Endothelial cell (in vitro differentiated cells): ENCODE data around the gene IFNL2. TPM values are rescaled to one million over a fixed set of nuclear protein-coding genes. Genes with fewer than 3 reads are reported as not detected.

Experiments
- DNase-seq: peaks from one replicate; pipeline ENCODE4 v3.0.0; 2021; ENCODE audit warnings: low spot score
- H3K27ac Mint-ChIP-seq: one replicate; pipeline ENCODE4 v1.8.0; 2021; ENCODE audit warnings: mixed read lengths, inconsistent platforms; ENCODE audit not compliant: unreplicated experiment
- H3K27me3 Mint-ChIP-seq: one replicate; pipeline ENCODE4 v1.8.0; 2021; ENCODE audit warnings: mild to moderate bottlenecking, moderate library complexity, mixed read lengths, inconsistent platforms; ENCODE audit not compliant: unreplicated experiment
- H3K36me3 Mint-ChIP-seq: one replicate; pipeline ENCODE4 v1.8.0; 2021; ENCODE audit warnings: mild to moderate bottlenecking, low read depth, mixed read lengths, inconsistent platforms; ENCODE audit not compliant: unreplicated experiment
- H3K4me1 Mint-ChIP-seq: one replicate; pipeline ENCODE4 v1.8.0; 2021; ENCODE audit warnings: mild to moderate bottlenecking, mixed read lengths, inconsistent platforms; ENCODE audit not compliant: unreplicated experiment
- H3K4me3 Mint-ChIP-seq: one replicate; pipeline ENCODE4 v1.8.0; 2021; ENCODE audit warnings: mild to moderate bottlenecking, mixed read lengths, inconsistent platforms; ENCODE audit not compliant: unreplicated experiment
- H3K9me3 Mint-ChIP-seq: one replicate; pipeline ENCODE4 v1.8.0; 2021; ENCODE audit warnings: mixed read lengths, inconsistent platforms; ENCODE audit not compliant: unreplicated experiment
- CTCF ChIP-seq: fragments of 200-600 bp; sonication (generic); IDR thresholded peaks from one replicate; pipeline ENCODE4 v1.5.0; 2021; ENCODE audit warnings: antibody characterized with exemption; ENCODE audit not compliant: unreplicated experiment
- total RNA-seq: library from RNA; stranded (reverse); fragmentation: NEBNext Ultra II Directional; extraction: Animal tissue kit (Norgen Biotek cat#: 25700); gene quantifications from one replicate; pipeline ENCODE4 v1.2.1, GENCODE V29; 2021; ENCODE audit not compliant: unreplicated experiment

IFNL2 gene
- total RNA-seq, 1 donor from 2014 or later: not detected

- Mint-ChIP-seq H3K27ac (peak overlapping the region; percentile 8), H3K4me1 (no peaks in the 10 kb centered on the region), H3K4me3 (no peak overlapping the region), H3K9me3 (no peaks in the 10 kb centered on the region), H3K36me3 (peaks cover 4% of the 10 kb centered on the region), H3K27me3 (peaks cover 4% of the 10 kb centered on the region)
- DNase-seq: no peak
- TF ChIP-seq CTCF: no peak
Observed at GRCh38 chr19:39297931-39298634, 29.9 kb downstream of the IFNL2 start.

GRCh38 chr19:39299404-39299803 is 31.2 kb downstream of the IFNL2 start:
- Mint-ChIP-seq H3K9me3 (no peaks in the 10 kb centered on the region), H3K27ac (no peak overlapping the region), H3K4me3 (no peak overlapping the region), H3K27me3 (peaks cover 4% of the 10 kb centered on the region), H3K36me3 (peaks cover 4% of the 10 kb centered on the region), H3K4me1 (no peaks in the 10 kb centered on the region)
- no peak for TF ChIP-seq CTCF
- DNase-seq: no peak

- Mint-ChIP-seq H3K36me3 (peaks cover 4% of the 10 kb centered on the region), H3K4me1 (no peaks in the 10 kb centered on the region), H3K27ac (no peak overlapping the region), H3K9me3 (no peaks in the 10 kb centered on the region), H3K4me3 (no peak overlapping the region), H3K27me3 (peaks cover 4% of the 10 kb centered on the region)
- TF ChIP-seq CTCF: no peak
- no peak for DNase-seq
Observed at GRCh38 chr19:39299832-39300231, 31.6 kb downstream of the IFNL2 start.

GRCh38 chr19:39301021-39301420 is 32.8 kb downstream of the IFNL2 start:
- no peak overlapping the region for H3K4me3 Mint-ChIP-seq
- H3K9me3 Mint-ChIP-seq: no peaks in the 10 kb centered on the region
- H3K27me3 Mint-ChIP-seq: peaks cover 2% of the 10 kb centered on the region
- no peak for DNase-seq
- H3K4me1 Mint-ChIP-seq: no peaks in the 10 kb centered on the region
- no peak for TF ChIP-seq CTCF
- no peak overlapping the region for H3K27ac Mint-ChIP-seq
- peaks cover 4% of the 10 kb centered on the region for H3K36me3 Mint-ChIP-seq

GRCh38 chr19:39301562-39301961 is 33.4 kb downstream of the IFNL2 start:
- no peak for DNase-seq
- Mint-ChIP-seq H3K9me3 (no peaks in the 10 kb centered on the region), H3K4me1 (peaks cover 2% of the 10 kb centered on the region), H3K27me3 (peaks cover 4% of the 10 kb centered on the region), H3K27ac (no peak overlapping the region), H3K36me3 (peaks cover 5% of the 10 kb centered on the region), H3K4me3 (no peak overlapping the region)
- no peak for TF ChIP-seq CTCF
